ENCODE measurements around the gene BABAM1.

- TF ChIP-seq CTCF (IDR thresholded peaks at IDR 0.05) = no peak
- TF ChIP-seq MAX (CRISPR knock-in tag; IDR thresholded peaks at IDR 0.05) = no peak
- TF ChIP-seq USF2 (CRISPR knock-in tag; IDR thresholded peaks at IDR 0.05) = no peak
- TF ChIP-seq TEAD4 (CRISPR knock-in tag; IDR thresholded peaks at IDR 0.05) = no peak
- TF ChIP-seq JUN (CRISPR knock-in tag; IDR thresholded peaks at IDR 0.05) = no peak
- TF ChIP-seq CDX4 (CRISPR knock-in tag; IDR thresholded peaks at IDR 0.05; ENCODE audit: borderline replicate concordance) = no peak
- no peak for TF ChIP-seq SOX15 (CRISPR knock-in tag; IDR thresholded peaks at IDR 0.05)
- no peak for TF ChIP-seq STAT6 (CRISPR knock-in tag; conservative IDR thresholded peaks at IDR 0.05; ENCODE audit: low read depth)
- no peak; the same call in 1 of the 2 replicates for TF ChIP-seq TP53 (CRISPR knock-in tag; IDR thresholded peaks at IDR 0.05)
Observed at GRCh38 chr19:17263712-17264640, 3.3 kb upstream of the BABAM1 start.

All from WTC11 (cell line).